WTC11 (cell line): Measurements from ENCODE around the gene NEDD9. TPM values are rescaled to one million over a fixed set of nuclear protein-coding genes. Genes with fewer than 3 reads are reported as not detected.

Source experiments
- ATAC-seq: fragments of 200-7000 bp; cut with Tn5 transposase; 2 replicates; pipeline ENCODE4 v1.10.0; 2021; ENCODE audit warnings: mild to moderate bottlenecking, moderate library complexity
- CTCF ChIA-PET: fragments of 300-600 bp; sonication (Branson Sonifier 250); formaldehyde crosslinking; loops from one replicate; lab custom pipeline; 2021; ENCODE audit warnings: antibody characterized with exemption; lab: Charles Lee
- POLR2A ChIA-PET: fragments of 350-600 bp; sonication (Branson Sonifier 250); formaldehyde crosslinking; loops from one replicate; lab custom pipeline; 2021; ENCODE audit warnings: antibody characterized with exemption; lab: Charles Lee
- DNase-seq: peaks from one replicate; pipeline ENCODE4 v3.0.0; 2021; ENCODE audit warnings: low spot score
- H3K27ac Mint-ChIP-seq: 2 replicates; pipeline ENCODE4 v1.8.0; 2021; ENCODE audit warnings: mixed read lengths
- H3K27me3 Mint-ChIP-seq: 2 replicates; pipeline ENCODE4 v1.8.0; 2021; ENCODE audit warnings: low read depth, mild to moderate bottlenecking, moderate library complexity, mixed read lengths
- H3K36me3 Mint-ChIP-seq: 2 replicates; pipeline ENCODE4 v1.8.0; 2021; ENCODE audit warnings: mixed read lengths
- H3K4me1 Mint-ChIP-seq: 2 replicates; pipeline ENCODE4 v1.8.0; 2022; ENCODE audit warnings: mixed read lengths
- H3K4me3 Mint-ChIP-seq: 2 replicates; pipeline ENCODE4 v1.8.0; 2021; ENCODE audit warnings: mild to moderate bottlenecking, moderate library complexity, mixed read lengths
- H3K9me3 Mint-ChIP-seq: 2 replicates; pipeline ENCODE4 v1.8.0; 2021; ENCODE audit warnings: mixed read lengths
- ETV6 ChIP-seq: sonication (generic); formaldehyde crosslinking; IDR thresholded peaks from 2 replicates; pipeline ENCODE4 v1.8.1; 2022; ENCODE audit warnings: mild to moderate bottlenecking, missing genetic modification reagents
- GTF2I ChIP-seq: fragments of 250-450 bp; sonication (Bioruptor Pico); conservative IDR thresholded peaks from 2 replicates; pipeline ENCODE4 v1.4.0; 2021; ENCODE audit warnings: mild to moderate bottlenecking
- NFATC4 ChIP-seq: fragments of 250-450 bp; sonication (Bioruptor Pico); IDR thresholded peaks from 2 replicates; pipeline ENCODE4 v1.9.0; 2021; ENCODE audit warnings: mild to moderate bottlenecking
- NFE2L1 ChIP-seq: sonication (generic); formaldehyde crosslinking; IDR thresholded peaks from 2 replicates; pipeline ENCODE4 v1.8.1; 2023; ENCODE audit warnings: missing genetic modification reagents
- ZMAT4 ChIP-seq: fragments of 250-450 bp; sonication (Bioruptor Pico); IDR thresholded peaks from 2 replicates; pipeline ENCODE4 v1.9.0; 2021; ENCODE audit warnings: mild to moderate bottlenecking
- ZNF512 ChIP-seq: sonication (generic); formaldehyde crosslinking; IDR thresholded peaks from 2 replicates; pipeline ENCODE4 v1.8.1; 2022; ENCODE audit warnings: missing genetic modification reagents, borderline replicate concordance
- total RNA-seq: library from RNA; stranded (reverse); gene quantifications from 3 replicates; pipeline ENCODE4 v1.2.3, GENCODE V29; 2021
- TF ChIP-seq, protein P1 (sequence below): sonication (generic); formaldehyde crosslinking; IDR thresholded peaks from 2 replicates; pipeline ENCODE4 v1.8.0; 2023; ENCODE audit warnings: mild to moderate bottlenecking, missing genetic modification reagents
- TF ChIP-seq, protein P2 (sequence below): sonication (generic); formaldehyde crosslinking; IDR thresholded peaks from 2 replicates; pipeline ENCODE4 v1.8.1; 2022; ENCODE audit warnings: mild to moderate bottlenecking, missing genetic modification reagents, moderate library complexity, borderline replicate concordance
- TF ChIP-seq, protein P3 (sequence below): fragments of 250-450 bp; sonication (Bioruptor Pico); IDR thresholded peaks from 2 replicates; pipeline ENCODE4 v1.9.0; 2021; ENCODE audit warnings: mild to moderate bottlenecking
- TF ChIP-seq, protein P4 (sequence below): sonication (generic); formaldehyde crosslinking; IDR thresholded peaks from 2 replicates; pipeline ENCODE4 v1.8.1; 2022; ENCODE audit warnings: low read depth, missing genetic modification reagents, borderline replicate concordance
- TF ChIP-seq, protein P5 (sequence below): sonication (generic); formaldehyde crosslinking; conservative IDR thresholded peaks from 2 replicates; pipeline ENCODE4 v1.8.1; 2022; ENCODE audit warnings: mild to moderate bottlenecking, missing genetic modification reagents

Gene NEDD9
- total RNA-seq, 1 experiment from 2014 or later, result 9.8 TPM

GRCh38 chr6:11214084-11214833 lies 18.2 kb downstream of the NEDD9 start:
- Mint-ChIP-seq H3K4me3 (no peak overlapping the region), H3K9me3 (no peaks in the 10 kb centered on the region), H3K36me3 (peaks cover 6% of the 10 kb centered on the region; the same call in 1 of the 2 replicates), H3K27ac (no peak overlapping the region), H3K27me3 (no peaks in the 10 kb centered on the region), H3K4me1 (peaks cover 64% of the 10 kb centered on the region)
- no peak for ATAC-seq
- TF ChIP-seq, protein P1, sequence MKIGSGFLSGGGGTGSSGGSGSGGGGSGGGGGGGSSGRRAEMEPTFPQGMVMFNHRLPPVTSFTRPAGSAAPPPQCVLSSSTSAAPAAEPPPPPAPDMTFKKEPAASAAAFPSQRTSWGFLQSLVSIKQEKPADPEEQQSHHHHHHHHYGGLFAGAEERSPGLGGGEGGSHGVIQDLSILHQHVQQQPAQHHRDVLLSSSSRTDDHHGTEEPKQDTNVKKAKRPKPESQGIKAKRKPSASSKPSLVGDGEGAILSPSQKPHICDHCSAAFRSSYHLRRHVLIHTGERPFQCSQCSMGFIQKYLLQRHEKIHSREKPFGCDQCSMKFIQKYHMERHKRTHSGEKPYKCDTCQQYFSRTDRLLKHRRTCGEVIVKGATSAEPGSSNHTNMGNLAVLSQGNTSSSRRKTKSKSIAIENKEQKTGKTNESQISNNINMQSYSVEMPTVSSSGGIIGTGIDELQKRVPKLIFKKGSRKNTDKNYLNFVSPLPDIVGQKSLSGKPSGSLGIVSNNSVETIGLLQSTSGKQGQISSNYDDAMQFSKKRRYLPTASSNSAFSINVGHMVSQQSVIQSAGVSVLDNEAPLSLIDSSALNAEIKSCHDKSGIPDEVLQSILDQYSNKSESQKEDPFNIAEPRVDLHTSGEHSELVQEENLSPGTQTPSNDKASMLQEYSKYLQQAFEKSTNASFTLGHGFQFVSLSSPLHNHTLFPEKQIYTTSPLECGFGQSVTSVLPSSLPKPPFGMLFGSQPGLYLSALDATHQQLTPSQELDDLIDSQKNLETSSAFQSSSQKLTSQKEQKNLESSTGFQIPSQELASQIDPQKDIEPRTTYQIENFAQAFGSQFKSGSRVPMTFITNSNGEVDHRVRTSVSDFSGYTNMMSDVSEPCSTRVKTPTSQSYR (CRISPR knock-in tag), result no peak
- TF ChIP-seq ETV6 (CRISPR knock-in tag), result no peak
- TF ChIP-seq ZMAT4 (CRISPR knock-in tag), result no peak
- TF ChIP-seq GTF2I, result no peak
- TF ChIP-seq, protein P2, sequence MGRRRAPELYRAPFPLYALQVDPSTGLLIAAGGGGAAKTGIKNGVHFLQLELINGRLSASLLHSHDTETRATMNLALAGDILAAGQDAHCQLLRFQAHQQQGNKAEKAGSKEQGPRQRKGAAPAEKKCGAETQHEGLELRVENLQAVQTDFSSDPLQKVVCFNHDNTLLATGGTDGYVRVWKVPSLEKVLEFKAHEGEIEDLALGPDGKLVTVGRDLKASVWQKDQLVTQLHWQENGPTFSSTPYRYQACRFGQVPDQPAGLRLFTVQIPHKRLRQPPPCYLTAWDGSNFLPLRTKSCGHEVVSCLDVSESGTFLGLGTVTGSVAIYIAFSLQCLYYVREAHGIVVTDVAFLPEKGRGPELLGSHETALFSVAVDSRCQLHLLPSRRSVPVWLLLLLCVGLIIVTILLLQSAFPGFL (CRISPR knock-in tag), result no peak
- TF ChIP-seq, protein P3, sequence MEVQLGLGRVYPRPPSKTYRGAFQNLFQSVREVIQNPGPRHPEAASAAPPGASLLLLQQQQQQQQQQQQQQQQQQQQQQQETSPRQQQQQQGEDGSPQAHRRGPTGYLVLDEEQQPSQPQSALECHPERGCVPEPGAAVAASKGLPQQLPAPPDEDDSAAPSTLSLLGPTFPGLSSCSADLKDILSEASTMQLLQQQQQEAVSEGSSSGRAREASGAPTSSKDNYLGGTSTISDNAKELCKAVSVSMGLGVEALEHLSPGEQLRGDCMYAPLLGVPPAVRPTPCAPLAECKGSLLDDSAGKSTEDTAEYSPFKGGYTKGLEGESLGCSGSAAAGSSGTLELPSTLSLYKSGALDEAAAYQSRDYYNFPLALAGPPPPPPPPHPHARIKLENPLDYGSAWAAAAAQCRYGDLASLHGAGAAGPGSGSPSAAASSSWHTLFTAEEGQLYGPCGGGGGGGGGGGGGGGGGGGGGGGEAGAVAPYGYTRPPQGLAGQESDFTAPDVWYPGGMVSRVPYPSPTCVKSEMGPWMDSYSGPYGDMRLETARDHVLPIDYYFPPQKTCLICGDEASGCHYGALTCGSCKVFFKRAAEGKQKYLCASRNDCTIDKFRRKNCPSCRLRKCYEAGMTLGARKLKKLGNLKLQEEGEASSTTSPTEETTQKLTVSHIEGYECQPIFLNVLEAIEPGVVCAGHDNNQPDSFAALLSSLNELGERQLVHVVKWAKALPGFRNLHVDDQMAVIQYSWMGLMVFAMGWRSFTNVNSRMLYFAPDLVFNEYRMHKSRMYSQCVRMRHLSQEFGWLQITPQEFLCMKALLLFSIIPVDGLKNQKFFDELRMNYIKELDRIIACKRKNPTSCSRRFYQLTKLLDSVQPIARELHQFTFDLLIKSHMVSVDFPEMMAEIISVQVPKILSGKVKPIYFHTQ (CRISPR knock-in tag), result no peak
- ChIA-PET POLR2A (no interaction called here), CTCF (interaction anchor here (0.8 kb wide), 1 partner anchor 42 kb away, joined by 3 read pairs; no protein-coding TSS in a partner anchor)
- DNase-seq, result no peak

DNA sequence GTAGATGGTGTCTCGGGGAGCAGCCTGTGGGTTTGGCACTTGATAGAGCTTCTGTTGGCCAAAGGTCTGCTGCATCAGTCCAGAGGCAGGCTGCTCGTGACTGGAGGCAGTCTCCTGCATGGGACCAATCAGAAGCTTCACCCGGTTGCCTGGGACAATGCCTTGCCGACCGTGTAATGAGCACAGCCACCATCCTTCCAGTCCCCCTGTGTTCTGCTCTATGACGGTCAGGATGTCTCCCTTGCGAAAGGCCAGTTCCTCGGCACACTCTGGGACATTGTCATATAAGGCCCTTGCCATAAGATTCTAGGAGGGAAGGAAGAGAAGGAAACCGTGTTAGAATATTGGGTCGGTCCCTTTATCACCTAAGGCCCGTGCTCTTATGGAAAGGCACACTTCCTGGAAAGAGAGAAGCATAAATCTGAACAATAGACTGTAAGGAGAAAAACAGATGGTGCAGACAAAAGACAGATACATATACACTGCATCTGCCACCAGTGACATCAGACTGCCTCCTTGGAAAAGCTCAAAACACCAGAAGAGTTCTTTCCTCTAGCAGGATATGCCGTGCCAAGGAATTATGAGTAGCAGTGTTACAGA lies 18.9 kb downstream of the NEDD9 start:
- CTCF ChIA-PET, result no interaction called here
- POLR2A ChIA-PET, result no interaction called here

More for the DNA sequence above, 18.9 kb downstream of the NEDD9 start:
- Mint-ChIP-seq H3K36me3 (peaks cover 6% of the 10 kb centered on the region; the same call in 1 of the 2 replicates), H3K27me3 (no peaks in the 10 kb centered on the region), H3K9me3 (no peaks in the 10 kb centered on the region), H3K4me1 (peaks cover 63% of the 10 kb centered on the region), H3K27ac (no peak overlapping the region), H3K4me3 (no peak overlapping the region)
- DNase-seq (no peak), ATAC-seq (no peak)
- TF ChIP-seq, protein P4, sequence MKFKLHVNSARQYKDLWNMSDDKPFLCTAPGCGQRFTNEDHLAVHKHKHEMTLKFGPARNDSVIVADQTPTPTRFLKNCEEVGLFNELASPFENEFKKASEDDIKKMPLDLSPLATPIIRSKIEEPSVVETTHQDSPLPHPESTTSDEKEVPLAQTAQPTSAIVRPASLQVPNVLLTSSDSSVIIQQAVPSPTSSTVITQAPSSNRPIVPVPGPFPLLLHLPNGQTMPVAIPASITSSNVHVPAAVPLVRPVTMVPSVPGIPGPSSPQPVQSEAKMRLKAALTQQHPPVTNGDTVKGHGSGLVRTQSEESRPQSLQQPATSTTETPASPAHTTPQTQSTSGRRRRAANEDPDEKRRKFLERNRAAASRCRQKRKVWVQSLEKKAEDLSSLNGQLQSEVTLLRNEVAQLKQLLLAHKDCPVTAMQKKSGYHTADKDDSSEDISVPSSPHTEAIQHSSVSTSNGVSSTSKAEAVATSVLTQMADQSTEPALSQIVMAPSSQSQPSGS (CRISPR knock-in tag), result no peak
- TF ChIP-seq ZNF512 (CRISPR knock-in tag) (no peak), NFATC4 (CRISPR knock-in tag) (no peak), NFE2L1 (CRISPR knock-in tag) (no peak)
- TF ChIP-seq, protein P5, sequence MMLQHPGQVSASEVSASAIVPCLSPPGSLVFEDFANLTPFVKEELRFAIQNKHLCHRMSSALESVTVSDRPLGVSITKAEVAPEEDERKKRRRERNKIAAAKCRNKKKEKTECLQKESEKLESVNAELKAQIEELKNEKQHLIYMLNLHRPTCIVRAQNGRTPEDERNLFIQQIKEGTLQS (CRISPR knock-in tag), result no peak
